ENCODE measurements around the gene WAPL.

Gene WAPL

DNA sequence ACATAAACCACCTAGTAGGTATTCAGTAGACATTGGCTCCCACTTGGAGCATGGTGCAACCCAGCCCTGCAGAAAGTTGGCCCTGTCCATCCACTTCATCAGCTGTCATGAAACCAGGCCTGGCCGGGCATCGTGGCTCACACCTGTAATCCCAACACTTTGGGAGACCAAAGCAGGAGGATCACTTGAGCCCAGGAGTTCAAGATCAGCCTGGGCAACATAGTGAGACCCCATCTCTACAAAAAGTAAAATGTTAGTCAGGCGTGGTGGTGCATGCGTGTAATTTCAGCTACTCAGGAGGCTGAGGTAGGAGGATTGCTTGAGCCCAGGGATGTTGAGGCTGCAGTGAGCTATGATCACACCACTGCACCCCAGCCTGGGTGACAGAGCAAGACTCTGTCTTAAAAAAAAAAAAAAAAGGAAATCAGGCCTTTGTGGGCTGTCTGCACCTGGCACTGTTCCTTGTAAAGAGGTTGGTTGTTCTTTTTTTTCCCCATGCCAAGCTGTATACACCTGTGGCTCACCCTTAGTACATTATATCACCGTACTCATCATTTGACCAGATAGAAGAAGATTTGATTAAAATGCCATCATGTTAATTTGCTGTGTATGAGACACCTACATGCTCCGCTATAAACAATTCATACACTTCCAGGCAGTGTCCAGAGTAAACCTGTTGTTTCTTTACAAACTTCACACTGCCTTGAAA, 109.6 kb downstream of the WAPL start:
- DNase-seq (ENCODE audit: low read depth), result no peak

DNA sequence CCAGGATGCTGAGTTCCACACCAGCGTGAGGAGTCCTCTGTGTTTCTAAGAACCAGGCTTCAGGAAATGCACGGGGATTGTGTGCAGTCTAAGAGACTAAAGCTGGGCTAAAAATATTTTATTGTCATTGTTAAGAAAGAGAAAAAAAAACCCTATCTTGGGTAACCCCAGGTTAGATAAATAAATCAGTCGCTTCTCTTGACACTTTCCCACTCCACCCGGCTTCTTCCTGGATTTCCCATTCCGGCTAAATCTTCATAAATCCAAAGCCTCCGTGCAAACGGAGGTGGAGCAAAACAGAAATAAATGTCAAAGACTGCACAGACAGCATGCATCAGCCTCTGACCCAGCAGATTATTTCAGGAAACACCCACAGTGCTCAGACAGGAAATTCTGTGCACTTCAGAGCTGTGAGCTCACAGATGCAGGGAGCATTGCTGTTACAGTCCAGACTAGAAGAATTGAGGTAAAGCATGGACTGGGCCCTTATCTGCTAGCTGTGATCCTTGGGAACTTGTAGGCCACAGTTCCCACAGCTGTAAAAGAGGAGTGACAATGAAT, 110.2 kb downstream of the WAPL start:
- no peak for DNase-seq (ENCODE audit: low read depth)

DNA sequence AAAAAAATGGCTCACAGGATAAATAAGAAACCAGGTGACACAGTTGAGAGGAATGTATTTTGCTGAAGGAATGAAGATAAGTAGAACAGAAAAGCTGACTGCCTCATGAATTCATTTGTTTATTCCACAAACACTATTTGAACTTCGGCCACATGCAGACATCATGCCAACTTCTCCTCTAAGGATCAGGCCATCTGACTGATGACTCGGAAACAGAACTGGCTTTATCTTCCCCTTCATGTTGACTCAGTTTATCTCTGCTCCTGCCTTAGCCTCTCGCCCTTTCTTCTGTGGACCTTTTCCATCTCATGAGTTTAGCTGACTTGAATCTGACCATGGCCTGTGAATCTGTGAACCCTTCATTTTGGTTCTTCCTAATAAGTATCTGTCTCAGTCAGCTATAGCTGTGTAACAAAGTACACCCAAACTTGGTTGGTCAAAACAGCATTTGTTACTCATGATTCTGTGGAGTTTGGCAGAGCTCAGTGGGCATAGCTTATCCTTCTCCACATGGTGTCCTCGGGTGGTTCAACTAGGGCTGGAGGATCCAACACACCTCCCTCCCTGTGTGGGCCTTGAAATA, 111.0 kb downstream of the WAPL start:
- DNase-seq (ENCODE audit: low read depth), result no peak

DNA sequence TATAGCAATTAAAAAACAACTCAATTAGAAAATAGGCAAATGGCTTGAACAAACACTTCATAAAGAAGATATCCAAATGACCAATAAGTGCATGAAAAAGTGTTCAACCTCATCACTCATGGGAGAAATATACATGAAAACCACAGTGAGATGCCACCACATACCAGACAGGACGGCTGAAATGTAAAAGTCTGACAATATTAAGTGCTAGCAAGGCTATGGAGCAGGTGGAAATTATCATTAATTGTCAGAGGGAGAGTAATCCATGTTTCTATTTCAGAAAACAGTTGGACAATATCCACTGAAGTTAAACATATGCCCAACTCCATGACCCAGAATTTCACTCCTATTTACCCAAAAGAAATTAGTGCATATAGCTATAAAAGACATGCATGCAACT, 112.4 kb downstream of the WAPL start:
- DNase-seq (ENCODE audit: low read depth), result no peak

DNA sequence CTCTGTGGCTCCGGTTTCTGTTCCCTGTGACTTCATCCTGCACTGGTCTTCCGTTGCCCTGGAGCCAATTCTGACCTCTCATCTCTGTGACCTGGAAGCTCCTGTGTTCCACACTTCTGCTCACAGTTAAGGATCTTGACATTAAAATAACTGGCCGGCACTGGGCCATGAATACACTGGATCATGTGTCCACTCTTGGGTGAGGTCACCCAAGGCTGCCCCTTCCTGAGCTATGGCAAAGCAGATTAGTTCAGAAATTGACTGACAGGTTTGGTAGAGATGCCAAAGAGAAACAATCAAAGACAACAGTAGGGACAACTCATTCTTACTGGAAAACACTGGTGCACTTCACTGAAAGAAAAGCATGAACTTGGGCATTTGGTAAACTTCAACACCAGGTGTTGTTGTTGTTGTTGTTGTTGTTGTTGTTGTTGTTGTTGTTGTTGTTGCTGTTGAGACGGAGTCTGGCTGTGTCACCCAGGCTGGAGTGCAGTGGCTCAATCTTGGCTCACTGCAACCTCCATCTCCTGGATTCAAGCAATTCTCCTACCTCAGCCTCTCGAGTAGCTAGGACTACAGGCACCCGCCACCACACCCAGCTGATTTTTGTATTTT, 118.3 kb downstream of the WAPL start:
- DNase-seq (ENCODE audit: low read depth), result no peak

DNA sequence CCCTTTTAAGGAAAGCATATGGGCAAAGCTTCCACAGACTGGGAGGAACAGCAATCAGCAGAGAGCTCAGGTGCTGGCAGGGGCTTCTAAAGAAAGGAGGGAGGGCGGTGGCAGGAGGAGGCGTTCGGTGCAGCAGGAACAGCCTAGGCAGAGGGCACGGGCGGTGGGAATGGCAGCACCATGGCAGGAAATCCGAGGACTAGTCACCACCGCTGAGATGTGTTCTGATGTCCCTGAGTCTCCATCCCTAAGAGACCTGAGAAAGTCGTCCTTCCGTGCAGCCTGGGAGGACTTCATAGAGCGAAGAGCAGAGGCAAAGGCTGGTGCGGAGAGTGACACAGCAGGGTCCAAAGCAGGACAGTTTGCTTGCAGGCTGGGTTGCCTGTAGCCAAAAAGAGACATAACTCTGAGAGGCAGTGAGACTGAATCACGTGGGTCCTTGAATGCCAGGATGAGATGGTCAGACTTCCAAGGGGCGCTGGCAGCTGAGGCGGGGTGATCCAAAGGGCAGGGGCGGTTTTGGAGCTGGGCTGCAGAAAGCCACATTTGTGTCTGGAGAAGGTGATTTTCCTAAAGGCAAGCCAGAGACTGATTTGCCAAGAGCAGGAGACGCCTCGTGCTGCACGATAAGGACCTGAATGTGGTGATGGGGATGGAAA, 119.2 kb downstream of the WAPL start:
- no peak for DNase-seq (ENCODE audit: low read depth)

DNA sequence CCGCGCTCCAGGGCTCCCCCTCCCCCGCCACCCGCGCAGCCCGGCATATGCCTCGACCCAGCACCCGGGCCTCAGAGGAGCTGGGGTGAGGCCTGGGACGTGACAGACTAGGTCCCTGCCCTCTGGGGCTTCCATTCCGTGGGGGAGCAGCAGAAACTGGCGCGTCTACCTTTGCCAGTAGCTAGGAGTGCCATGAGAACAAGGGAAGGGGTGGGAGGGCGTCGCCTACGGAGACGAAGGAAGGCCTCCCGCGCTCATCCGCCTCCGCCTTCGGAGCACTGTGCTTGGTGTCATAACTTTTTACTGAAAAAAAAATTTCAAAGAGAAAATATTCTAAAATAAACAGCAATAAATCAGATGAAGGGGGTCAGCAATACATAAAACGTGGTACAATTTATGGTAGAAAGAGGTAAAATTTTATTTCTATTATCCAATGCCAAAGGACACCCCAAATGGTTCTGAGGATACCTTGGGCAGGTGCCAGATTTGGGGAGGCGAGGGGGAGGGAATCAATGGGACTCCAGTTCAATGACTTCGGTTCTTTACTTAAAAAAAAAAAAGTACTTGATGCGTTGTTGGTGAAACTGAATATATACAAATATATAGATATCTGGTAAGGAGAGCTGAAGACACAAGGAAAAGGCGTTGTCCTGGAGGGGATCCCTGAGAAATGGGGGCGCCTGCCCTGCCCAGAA, 119.9 kb downstream of the WAPL start:
- no peak for DNase-seq (ENCODE audit: low read depth)

DNA sequence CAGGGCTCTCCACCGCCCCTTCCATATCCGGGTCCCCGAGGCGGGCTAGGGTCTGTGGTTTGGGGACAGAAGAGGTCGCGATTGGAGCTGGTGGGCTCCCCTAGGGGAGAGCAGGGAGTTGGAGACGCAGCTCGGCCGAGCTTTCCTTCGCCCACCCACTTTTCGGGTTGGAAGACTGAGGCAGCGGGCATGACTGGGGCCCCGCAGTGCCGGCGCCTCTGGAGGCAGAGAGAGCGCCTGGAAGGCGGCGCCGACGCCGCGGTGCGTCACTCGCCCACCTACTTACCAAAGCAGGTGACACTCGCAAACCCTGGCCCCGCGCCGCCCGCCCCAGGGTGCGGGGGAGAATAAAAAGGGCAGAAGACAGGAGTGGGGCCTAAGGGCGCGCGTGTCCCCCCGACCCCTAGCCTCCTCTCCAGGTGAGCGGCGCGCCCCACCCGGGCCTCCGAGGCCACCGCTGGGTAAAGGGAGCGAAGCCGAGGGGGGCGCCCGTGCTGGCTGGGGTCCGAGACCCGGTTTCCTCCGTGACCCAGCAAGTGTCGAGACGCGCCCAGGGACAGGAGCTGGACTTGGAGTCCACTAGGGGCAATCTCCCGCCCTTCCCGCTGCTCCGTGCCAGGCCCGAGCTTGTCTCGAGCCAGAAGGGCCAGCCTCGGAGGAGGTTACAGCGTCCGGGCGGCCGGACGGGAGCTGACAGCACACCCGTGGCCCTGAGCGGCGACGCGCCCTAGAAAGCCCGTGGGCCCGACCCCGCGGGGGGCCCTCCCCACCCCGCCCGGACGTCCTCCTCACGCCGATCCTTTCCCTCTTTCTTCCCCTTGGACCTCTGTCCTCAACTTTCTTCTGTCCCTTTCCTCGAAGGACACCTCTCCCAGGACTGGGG, 120.6 kb downstream of the WAPL start:
- DNase-seq (ENCODE audit: low read depth), result peak; percentile 56

DNA sequence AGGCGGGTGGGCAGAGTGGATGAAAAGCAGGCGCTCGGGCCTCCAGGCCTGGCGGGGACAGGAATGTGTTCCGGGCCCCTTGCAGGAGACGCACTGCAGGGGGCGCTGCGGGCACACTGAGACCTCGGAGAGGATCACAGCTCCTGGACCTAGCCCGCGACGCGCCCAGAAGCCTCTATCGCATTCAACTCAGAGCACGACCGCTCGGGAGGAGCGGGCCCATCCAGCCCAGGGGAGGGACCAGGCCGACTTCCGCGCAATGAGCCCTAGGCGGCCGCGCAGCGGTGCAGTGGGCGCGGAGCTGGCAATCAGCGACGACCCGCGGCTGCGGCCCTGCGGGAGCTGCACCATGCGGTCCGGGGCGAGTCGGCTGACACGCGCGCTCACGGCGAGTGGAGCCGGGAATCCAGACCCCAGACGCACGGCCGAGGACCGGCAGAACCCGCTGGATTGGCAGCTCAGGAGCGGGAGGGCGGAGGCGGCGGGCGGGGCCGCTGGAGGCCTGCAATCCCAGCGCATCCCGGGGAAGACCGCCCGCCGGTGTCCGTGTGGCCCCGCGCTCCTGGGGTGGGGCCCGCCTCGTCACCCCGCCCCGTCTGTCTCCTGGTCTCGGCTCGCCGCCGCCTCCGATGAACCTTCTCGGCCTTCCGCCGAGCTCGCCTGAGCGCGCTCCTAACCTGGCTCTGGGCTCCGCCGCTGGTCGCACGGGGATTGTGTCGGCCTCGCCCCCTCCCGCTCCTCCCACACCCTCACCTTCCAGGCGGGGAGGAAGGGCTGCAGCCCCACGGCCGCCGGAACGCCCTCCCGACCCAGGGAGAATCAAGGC, 121.5 kb downstream of the WAPL start:
- peak; percentile 90 for DNase-seq (ENCODE audit: low read depth)

DNA sequence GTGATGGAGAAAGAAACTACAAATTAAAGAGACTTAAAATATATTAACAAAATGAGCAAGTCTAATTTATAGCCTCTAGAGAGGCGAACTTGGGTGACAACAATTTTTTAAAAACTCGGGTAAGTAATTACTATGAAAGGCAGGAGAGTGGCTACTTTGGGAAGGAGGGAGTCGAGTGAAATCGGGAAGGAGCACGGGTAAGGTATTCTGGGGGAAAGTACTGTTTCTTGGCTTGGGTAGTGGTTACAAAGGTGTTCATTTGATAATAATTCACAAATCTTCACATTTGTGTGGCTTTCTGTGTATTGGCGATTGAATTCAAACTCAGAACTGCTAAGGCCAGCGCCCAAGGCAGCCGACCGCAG, 122.1 kb downstream of the WAPL start:
- DNase-seq (ENCODE audit: low read depth), result no peak

DNA sequence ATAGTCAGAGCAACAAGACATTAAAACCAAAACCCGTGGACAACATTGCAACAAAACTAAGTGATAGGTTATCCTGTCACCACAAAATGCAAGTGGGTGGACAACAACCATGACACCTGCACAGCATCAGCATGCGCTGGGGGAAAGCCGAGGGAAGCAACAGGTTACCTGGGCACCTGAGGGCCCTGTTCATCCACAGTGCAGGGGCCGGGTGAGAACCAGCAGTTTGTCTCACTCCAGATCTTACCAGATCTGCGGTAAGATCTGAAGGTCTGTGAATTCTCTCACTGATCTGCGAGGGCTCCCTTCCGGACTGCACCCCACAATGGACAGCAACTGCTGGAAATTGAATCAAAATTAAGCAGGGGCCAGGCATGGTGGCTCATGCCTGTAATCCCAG, 124.5 kb downstream of the WAPL start:
- DNase-seq (ENCODE audit: low read depth), result no peak

DNA sequence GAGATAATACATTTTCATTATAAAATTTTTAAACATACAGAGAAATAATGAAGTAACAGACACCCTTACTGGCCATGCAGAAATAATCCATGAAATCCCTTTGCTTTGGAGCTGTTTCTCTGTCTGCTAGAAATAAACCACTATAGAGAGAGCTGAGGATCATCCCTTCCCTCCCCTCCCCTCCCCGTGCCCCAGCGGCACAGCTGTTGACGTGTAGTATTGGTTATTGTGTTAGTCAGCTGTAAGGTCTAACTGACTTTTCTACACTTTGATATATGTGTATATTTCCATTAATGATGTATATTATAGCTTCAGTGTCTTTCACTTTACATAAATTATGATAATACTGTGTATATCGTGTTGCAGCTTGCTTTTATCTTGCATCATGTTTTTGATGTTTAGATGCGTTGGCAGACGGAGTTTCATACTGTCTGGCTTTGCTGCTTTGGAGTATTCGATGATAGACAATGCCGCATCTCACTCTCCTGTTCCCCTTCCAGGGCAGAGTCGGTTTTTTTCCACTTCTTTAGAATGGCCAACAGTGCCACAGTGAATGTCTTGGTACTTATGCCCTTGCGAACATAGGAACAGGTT, 127.6 kb downstream of the WAPL start:
- DNase-seq (ENCODE audit: low read depth), result no peak

DNA sequence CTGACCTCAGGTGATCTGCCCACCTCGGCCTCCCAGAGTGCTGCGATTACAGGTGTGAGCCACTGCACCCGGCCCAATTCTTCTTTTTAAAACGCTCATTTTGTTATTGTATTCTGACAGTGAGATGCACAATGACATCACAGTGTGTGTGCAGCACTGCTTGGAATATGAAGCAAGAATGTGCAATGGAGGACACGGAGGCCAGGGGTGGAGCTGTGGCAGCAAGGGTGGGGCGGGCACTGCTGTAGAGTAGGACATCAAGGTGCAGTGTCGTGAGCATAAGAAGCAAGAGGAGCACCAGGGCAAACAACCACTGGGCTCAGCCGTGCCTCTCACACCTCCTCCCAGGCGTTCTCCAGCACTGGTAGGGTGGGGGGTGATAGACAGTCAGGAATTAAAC, 128.2 kb downstream of the WAPL start:
- no peak for DNase-seq (ENCODE audit: low read depth)

DNA sequence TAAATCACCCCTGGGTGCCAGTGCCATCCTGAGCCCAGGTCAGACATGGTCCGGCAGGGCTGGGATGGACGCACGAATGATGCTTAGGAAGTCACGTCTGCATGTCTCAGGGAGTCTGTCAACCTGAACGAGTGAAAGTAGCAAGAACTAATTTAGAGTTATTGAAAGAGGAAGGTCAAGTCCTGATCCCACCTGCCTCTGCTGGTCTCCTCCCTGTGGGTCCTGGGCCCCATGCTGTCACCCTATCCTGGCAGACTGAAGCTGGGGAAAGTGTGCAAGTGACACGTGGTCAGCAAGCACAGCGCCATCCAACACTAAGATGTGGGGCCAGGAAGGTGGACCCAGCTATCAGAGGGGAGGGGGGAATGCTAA, 128.9 kb downstream of the WAPL start:
- DNase-seq (ENCODE audit: low read depth), result no peak

DNA sequence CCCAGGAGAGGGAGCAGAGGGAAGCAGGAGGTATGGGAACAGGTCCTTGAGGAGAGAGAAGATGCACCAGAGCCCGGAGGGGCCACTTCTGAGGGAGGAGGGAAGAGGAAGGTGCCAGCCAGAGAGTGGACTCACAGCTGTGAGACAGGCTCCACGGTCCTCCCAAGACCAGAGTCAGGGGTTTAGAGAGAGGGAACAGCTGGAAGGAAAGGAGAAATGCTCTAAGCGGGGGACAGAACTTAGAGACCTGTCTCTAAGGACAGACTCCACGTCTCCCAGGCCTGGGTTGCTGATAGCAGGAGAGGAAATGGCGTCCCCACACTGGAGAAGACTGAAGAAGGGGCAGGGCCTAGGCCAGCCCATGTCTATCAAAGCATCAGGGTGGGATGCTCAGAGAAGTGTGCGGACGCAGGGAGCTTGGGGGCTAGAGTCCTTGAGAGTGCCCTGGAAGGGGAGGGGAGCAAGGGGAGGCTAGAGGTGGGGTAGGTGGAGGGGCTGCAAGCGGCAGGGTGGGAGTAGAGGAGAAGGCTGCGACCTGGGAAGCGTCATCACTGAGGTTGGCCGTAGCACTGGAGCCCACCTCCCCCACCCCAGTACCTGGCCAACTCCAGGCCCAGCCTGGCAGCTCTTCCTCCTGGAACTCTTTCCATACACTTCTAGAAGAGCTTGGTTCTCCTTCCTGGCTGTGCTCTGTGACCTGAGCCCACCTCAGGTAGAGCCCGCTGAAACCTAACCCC, 129.4 kb downstream of the WAPL start:
- DNase-seq (ENCODE audit: low read depth), result no peak

DNA sequence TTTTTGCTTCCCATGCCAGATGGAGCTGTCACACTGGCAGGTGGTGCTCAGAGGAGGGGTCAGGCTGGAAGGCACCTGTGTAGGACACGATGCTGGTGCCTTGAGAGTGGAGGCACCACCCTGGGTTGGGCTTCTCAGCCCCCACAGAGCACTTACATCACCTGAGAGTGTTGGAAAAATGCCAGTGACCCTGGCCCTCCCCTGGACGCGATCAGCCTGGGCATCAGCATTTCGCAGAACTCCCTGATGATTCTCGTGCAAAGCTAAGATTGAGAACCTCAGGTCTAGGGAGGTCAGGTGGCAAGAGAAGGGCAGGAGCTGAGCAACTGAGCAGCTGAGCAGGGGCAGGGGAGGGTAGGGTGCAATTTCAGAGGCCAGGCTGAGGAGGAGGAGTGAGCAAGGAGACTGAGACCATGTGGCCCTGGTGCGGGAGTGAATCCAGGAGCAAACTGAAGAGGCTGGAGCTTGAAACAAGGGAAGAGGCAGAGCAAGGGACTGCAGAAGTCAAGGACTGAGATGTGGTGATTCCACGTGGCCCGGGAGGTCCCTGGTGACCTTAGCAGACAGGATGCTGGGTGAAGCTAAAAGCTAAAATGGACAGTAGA, 130.3 kb downstream of the WAPL start:
- no peak for DNase-seq (ENCODE audit: low read depth)

DNA sequence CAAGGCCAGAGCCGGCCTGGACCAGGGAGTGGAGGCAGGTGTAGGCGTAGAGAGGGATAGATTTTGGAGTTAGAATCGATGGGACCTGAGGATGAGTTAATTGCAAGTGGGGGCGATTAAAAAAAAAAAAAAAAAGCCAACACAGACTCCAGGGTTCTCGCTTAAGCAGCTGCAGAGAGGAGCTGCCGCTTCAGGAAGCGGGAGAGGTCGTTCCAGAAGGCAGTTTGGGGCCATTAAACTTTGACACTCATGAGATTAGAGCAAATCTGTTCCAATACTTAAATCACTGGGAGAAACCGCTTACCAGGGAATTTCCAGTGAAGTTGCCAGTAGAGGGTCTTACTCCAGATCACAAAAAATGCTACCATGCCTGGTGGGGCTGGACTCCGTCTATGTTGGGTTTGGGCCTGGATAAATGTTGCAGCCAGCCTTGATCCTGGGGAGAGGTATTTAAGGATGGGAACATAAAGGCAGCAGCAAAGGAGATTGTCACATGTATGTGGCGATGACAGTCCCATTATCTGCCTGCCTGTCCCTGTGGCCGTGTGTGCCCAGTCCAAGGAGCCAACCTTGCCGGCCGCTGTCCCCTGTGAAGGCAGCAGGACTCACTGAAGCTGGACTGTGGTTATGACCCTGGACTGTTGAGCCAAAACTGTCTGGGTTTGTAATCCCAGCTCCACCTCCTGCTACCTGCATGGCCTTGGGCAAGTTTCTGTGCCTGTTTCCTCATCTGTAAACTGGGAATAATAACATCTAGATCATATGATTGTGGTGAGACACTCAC, 131.1 kb downstream of the WAPL start:
- no peak for DNase-seq (ENCODE audit: low read depth)

All from activated T-cell treated with anti-CD3 and anti-CD28 coated beads for 24 hours (primary cell).